ENCODE data around the gene MDH1. TPM values are rescaled to one million over a fixed set of nuclear protein-coding genes. Genes with fewer than 3 reads are reported as not detected.
"Not testable (repeated sequence)": the region's sequence is repeated elsewhere in the genome, so short reads cannot be mapped to it uniquely, and the experiment has no call there.

The MDH1 gene
- total RNA-seq, 1 donor from 2014 or later = 155 TPM

DNA sequence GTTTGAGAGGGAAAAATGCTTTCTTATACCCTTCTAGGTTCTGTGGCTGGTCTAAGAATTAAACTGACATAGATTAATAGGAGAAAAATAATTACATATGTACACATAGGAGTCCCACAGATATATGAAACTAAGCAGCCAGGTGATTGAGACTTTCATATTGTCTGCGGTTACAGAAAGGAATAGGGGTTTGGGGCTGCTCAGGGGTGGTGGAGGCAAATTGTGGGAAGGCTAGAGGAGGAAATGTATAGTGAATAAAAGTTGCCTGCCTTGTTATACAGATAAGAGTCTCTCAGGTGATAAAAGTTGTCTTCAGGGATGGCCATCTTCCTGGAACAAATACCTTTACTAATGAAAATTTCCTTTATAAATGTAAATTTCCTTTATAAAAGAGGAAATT, 28.6 kb downstream of the MDH1 start:
- TF ChIP-seq CTCF (conservative IDR thresholded peaks at IDR 0.05) = no peak

DNA sequence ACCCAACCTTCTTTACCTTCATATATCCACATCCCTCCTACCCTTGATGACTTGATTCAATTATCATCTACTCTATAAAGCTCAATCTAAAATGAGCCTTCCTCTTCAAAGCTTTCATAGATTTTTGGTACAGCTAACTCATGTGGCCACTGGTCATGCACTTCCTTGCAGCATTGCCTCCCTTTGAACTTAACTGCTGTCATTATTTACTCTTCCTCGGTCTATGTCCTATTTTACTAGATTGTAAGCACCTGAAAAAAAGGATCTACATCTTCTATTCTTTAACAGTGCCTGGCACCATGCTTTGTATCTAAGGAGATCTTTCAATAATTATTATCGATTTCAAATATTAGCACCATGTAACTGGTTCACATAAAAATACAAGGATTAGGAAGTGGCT, 30.6 kb downstream of the MDH1 start:
- Mint-ChIP-seq H3K4me3 (no peak overlapping the region), H3K27me3 (ENCODE audit: low read depth) (peaks cover 4% of the 10 kb centered on the region), H3K36me3 (ENCODE audit: low read depth) (peaks cover 4% of the 10 kb centered on the region), H3K27ac (ENCODE audit: unreplicated experiment) (no peak overlapping the region), H3K9me3 (peaks cover under 1% of the 10 kb centered on the region), H3K4me1 (peaks cover 6% of the 10 kb centered on the region)
- no peak for DNase-seq (ENCODE audit: low read depth, low spot score)
- no peak for TF ChIP-seq CTCF (conservative IDR thresholded peaks at IDR 0.05)

More for the DNA sequence above, 28.6 kb downstream of the MDH1 start:
- H3K27me3 Mint-ChIP-seq (ENCODE audit: low read depth) = no peaks in the 10 kb centered on the region
- H3K4me3 Mint-ChIP-seq = no peak overlapping the region
- no peaks in the 10 kb centered on the region for H3K9me3 Mint-ChIP-seq
- no peaks in the 10 kb centered on the region for H3K36me3 Mint-ChIP-seq (ENCODE audit: low read depth)
- H3K4me1 Mint-ChIP-seq = peaks cover 6% of the 10 kb centered on the region
- DNase-seq (ENCODE audit: low read depth, low spot score) = no peak
- no peak overlapping the region for H3K27ac Mint-ChIP-seq (ENCODE audit: unreplicated experiment)

GRCh38 chr2:63622751-63623150, 34.0 kb downstream of the MDH1 start:
- DNase-seq (ENCODE audit: low read depth, low spot score) = no peak
- H3K4me3 Mint-ChIP-seq = no peak overlapping the region
- H3K9me3 Mint-ChIP-seq = peaks cover 2% of the 10 kb centered on the region
- H3K4me1 Mint-ChIP-seq = no peaks in the 10 kb centered on the region
- no peak for TF ChIP-seq CTCF (conservative IDR thresholded peaks at IDR 0.05)
- H3K27me3 Mint-ChIP-seq (ENCODE audit: low read depth) = peaks cover 4% of the 10 kb centered on the region
- H3K36me3 Mint-ChIP-seq (ENCODE audit: low read depth) = peaks cover 7% of the 10 kb centered on the region
- H3K27ac Mint-ChIP-seq (ENCODE audit: unreplicated experiment) = no peak overlapping the region

GRCh38 chr2:63623763-63624162, 35.0 kb downstream of the MDH1 start:
- not testable (repeated sequence) for H3K9me3 Mint-ChIP-seq; H3K4me3 Mint-ChIP-seq; H3K4me1 Mint-ChIP-seq; H3K27me3 Mint-ChIP-seq (ENCODE audit: low read depth); H3K36me3 Mint-ChIP-seq (ENCODE audit: low read depth); H3K27ac Mint-ChIP-seq (ENCODE audit: unreplicated experiment); DNase-seq (ENCODE audit: low read depth, low spot score)

DNA sequence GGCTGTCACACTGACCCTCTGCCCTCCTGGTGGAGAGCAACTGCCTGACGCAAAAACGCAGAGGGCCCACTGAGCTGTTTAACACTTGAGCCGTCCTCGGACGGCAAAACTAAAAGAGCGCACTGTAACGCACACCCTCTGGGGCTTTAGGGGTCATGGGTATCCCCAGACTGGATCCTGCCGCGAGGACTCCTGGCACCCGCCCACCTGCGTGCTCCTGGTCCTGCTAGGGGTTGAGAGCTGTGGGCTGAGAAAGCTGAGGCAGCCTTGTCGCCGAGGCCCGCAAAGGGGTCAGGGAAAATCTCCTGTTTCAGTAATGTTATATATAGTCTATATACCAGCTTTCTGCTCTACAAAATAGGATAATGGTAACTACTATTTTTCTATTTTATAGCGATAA, 39.1 kb downstream of the MDH1 start:
- Mint-ChIP-seq H3K9me3 (peaks cover 14% of the 10 kb centered on the region), H3K4me1 (peaks cover 5% of the 10 kb centered on the region), H3K27me3 (ENCODE audit: low read depth) (peaks cover 4% of the 10 kb centered on the region), H3K4me3 (no peak overlapping the region), H3K36me3 (ENCODE audit: low read depth) (peaks cover 13% of the 10 kb centered on the region), H3K27ac (ENCODE audit: unreplicated experiment) (no peak overlapping the region)
- TF ChIP-seq CTCF (conservative IDR thresholded peaks at IDR 0.05) = no peak
- DNase-seq (ENCODE audit: low read depth, low spot score) = no peak

DNA sequence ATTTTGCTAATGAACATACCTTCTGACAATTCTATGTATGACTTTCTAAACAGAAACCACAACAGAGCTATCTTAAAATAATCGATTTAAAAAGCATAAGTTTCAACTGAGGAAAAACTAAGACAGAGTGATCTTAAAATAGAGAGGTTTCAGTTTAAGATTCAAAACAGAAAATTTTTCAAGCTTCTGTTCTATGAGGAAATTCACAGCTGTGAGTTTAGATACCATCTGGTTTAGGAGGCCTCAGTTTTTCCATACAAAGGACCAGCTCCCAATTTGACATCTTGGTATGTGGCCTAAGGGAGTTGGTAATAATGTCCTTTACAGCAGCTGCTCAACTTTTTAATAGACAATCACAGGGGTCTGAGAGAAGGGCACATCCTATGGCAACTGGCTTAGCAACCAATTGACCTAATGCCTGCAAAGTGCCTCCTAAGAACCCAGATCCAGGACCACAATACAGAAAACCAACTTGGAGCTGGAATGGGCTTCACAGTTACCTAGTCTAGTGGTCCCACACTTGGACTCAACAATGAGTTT, 39.7 kb downstream of the MDH1 start:
- peaks cover 14% of the 10 kb centered on the region for H3K36me3 Mint-ChIP-seq (ENCODE audit: low read depth)
- no peak for TF ChIP-seq CTCF (conservative IDR thresholded peaks at IDR 0.05)
- H3K27me3 Mint-ChIP-seq (ENCODE audit: low read depth) = peaks cover 4% of the 10 kb centered on the region
- peaks cover 16% of the 10 kb centered on the region for H3K9me3 Mint-ChIP-seq
- no peak for DNase-seq (ENCODE audit: low read depth, low spot score)
- H3K4me3 Mint-ChIP-seq = no peak overlapping the region
- H3K27ac Mint-ChIP-seq (ENCODE audit: unreplicated experiment) = no peak overlapping the region
- peaks cover 5% of the 10 kb centered on the region for H3K4me1 Mint-ChIP-seq

All from neural crest cell (in vitro differentiated cells).